ENCODE results near the gene DHX35.

Gene DHX35

GRCh38 chr20:38935285-38935684 is 26.9 kb upstream of the DHX35 start:
- no peak for DNase-seq (ENCODE audit: low spot score)
- peaks cover 0 to 21% of the 10 kb centered on the region in 2 donors for H3K4me1 ChIP-seq (ENCODE audit: control insufficient read depth in 2 of 2, insufficient read depth in 1 of 2, low read depth in 1 of 2, low read length in 2 of 2)
- no peak overlapping the region for H3K9ac ChIP-seq (ENCODE audit: low read depth, low read length, poor library complexity)

GRCh38 chr20:38935967-38936407 is 26.2 kb upstream of the DHX35 start:
- DNase-seq (ENCODE audit: low spot score) = no peak
- Histone ChIP-seq H4K8ac (ENCODE audit: low read depth, low read length) (no peak overlapping the region), H2AK5ac (ENCODE audit: low read depth, low read length) (no peak overlapping the region), H3K27me3 (ENCODE audit: control insufficient read depth in 3 of 3, insufficient read depth in 3 of 3, low read depth in 1 of 3, low read length in 3 of 3) (no peaks in the 10 kb centered on the region), H3K79me1 (ENCODE audit: low read depth, low read length) (peaks cover 14% of the 10 kb centered on the region), H3K9me3 (replicated peaks in 1 of 2; ENCODE audit: control insufficient read depth in 2 of 2, insufficient read depth in 1 of 2, low read depth in 1 of 2, low read length in 2 of 2) (no peaks in the 10 kb centered on the region), H3K14ac (ENCODE audit: low read length) (no peak overlapping the region), H3K4me2 (ENCODE audit: insufficient read depth, low read length, poor library complexity, severe bottlenecking) (no peak overlapping the region), H2BK15ac (ENCODE audit: low read length) (no peak overlapping the region), H3K9ac (ENCODE audit: low read depth, low read length, poor library complexity) (no peak overlapping the region), H3K36me3 (replicated peaks in 1 of 2; ENCODE audit: control insufficient read depth in 2 of 2, insufficient read depth in 2 of 2, low read length in 2 of 2) (peaks cover 12 to 87% of the 10 kb centered on the region in 2 donors), H2BK12ac (ENCODE audit: low read length) (no peak overlapping the region), H2AFZ (ENCODE audit: low read length) (no peak overlapping the region), H3K4ac (ENCODE audit: low read length) (no peak overlapping the region), H2BK120ac (ENCODE audit: low read depth, low read length) (no peak overlapping the region), H3K27ac (replicated peaks; ENCODE audit: low read length) (no peak overlapping the region), H3K4me3 (ENCODE audit: low read length in 2 of 2) (no peak overlapping the region), H3K23ac (ENCODE audit: low read depth, low read length, poor library complexity) (no peak overlapping the region), H3K4me1 (ENCODE audit: control insufficient read depth in 2 of 2, insufficient read depth in 1 of 2, low read depth in 1 of 2, low read length in 2 of 2) (peaks cover 0 to 21% of the 10 kb centered on the region in 2 donors), H3K18ac (ENCODE audit: low read length) (no peak overlapping the region), H2BK5ac (ENCODE audit: low read length) (no peak overlapping the region), H4K91ac (ENCODE audit: low read depth, low read length, poor library complexity) (no peak overlapping the region)
- WGBS, 2 donors (ENCODE audit: extremely low coverage in 2 of 2, insufficient read length in 2 of 2, insufficient replicate concordance in 1 of 2) = no CpG with 5 or more reads among the region's 5 CpGs

More at GRCh38 chr20:38935285-38935684, 26.9 kb upstream of the DHX35 start:
- Histone ChIP-seq H3K27me3 (ENCODE audit: control insufficient read depth in 3 of 3, insufficient read depth in 3 of 3, low read depth in 1 of 3, low read length in 3 of 3) (no peaks in the 10 kb centered on the region), H3K4me2 (ENCODE audit: insufficient read depth, low read length, poor library complexity, severe bottlenecking) (no peak overlapping the region), H3K23ac (ENCODE audit: low read depth, low read length, poor library complexity) (no peak overlapping the region), H2AFZ (ENCODE audit: low read length) (no peak overlapping the region), H3K9me3 (replicated peaks in 1 of 2; ENCODE audit: control insufficient read depth in 2 of 2, insufficient read depth in 1 of 2, low read depth in 1 of 2, low read length in 2 of 2) (no peaks in the 10 kb centered on the region), H4K8ac (ENCODE audit: low read depth, low read length) (no peak overlapping the region), H2AK5ac (ENCODE audit: low read depth, low read length) (no peak overlapping the region), H3K27ac (replicated peaks; ENCODE audit: low read length) (no peak overlapping the region), H2BK5ac (ENCODE audit: low read length) (no peak overlapping the region), H2BK15ac (ENCODE audit: low read length) (no peak overlapping the region), H3K36me3 (replicated peaks in 1 of 2; ENCODE audit: control insufficient read depth in 2 of 2, insufficient read depth in 2 of 2, low read length in 2 of 2) (peaks cover 10 to 81% of the 10 kb centered on the region in 2 donors), H3K4ac (ENCODE audit: low read length) (no peak overlapping the region), H3K4me3 (ENCODE audit: low read length in 2 of 2) (no peak overlapping the region), H4K91ac (ENCODE audit: low read depth, low read length, poor library complexity) (no peak overlapping the region), H3K79me1 (ENCODE audit: low read depth, low read length) (peaks cover 16% of the 10 kb centered on the region), H3K18ac (ENCODE audit: low read length) (no peak overlapping the region), H2BK12ac (ENCODE audit: low read length) (no peak overlapping the region), H3K14ac (ENCODE audit: low read length) (no peak overlapping the region), H2BK120ac (ENCODE audit: low read depth, low read length) (no peak overlapping the region)
- no CpG with 5 or more reads among the region's 3 CpGs for WGBS, 2 donors (ENCODE audit: extremely low coverage in 2 of 2, insufficient read length in 2 of 2, insufficient replicate concordance in 1 of 2)

- Histone ChIP-seq H3K4me2 (ENCODE audit: insufficient read depth, low read length, poor library complexity, severe bottlenecking) (no peak overlapping the region), H3K79me1 (ENCODE audit: low read depth, low read length) (peaks cover 13% of the 10 kb centered on the region), H3K27me3 (ENCODE audit: control insufficient read depth in 3 of 3, insufficient read depth in 3 of 3, low read depth in 1 of 3, low read length in 3 of 3) (no peaks in the 10 kb centered on the region), H4K8ac (ENCODE audit: low read depth, low read length) (no peak overlapping the region), H3K14ac (ENCODE audit: low read length) (no peak overlapping the region), H2BK12ac (ENCODE audit: low read length) (no peak overlapping the region), H3K23ac (ENCODE audit: low read depth, low read length, poor library complexity) (peak overlapping the region; percentile 35), H2AFZ (ENCODE audit: low read length) (no peak overlapping the region), H3K9ac (ENCODE audit: low read depth, low read length, poor library complexity) (peak overlapping the region; percentile 7), H3K4me3 (ENCODE audit: low read length in 2 of 2) (no peak overlapping the region), H4K91ac (ENCODE audit: low read depth, low read length, poor library complexity) (no peak overlapping the region), H3K18ac (ENCODE audit: low read length) (peak overlapping the region; percentile 23), H3K4me1 (ENCODE audit: control insufficient read depth in 2 of 2, insufficient read depth in 1 of 2, low read depth in 1 of 2, low read length in 2 of 2) (peaks cover 0 to 21% of the 10 kb centered on the region in 2 donors), H3K27ac (replicated peaks; ENCODE audit: low read length) (no peak overlapping the region), H3K36me3 (replicated peaks in 1 of 2; ENCODE audit: control insufficient read depth in 2 of 2, insufficient read depth in 2 of 2, low read length in 2 of 2) (peaks cover 21 to 87% of the 10 kb centered on the region in 2 donors), H3K4ac (ENCODE audit: low read length) (no peak overlapping the region), H2BK120ac (ENCODE audit: low read depth, low read length) (no peak overlapping the region), H3K9me3 (replicated peaks in 1 of 2; ENCODE audit: control insufficient read depth in 2 of 2, insufficient read depth in 1 of 2, low read depth in 1 of 2, low read length in 2 of 2) (no peaks in the 10 kb centered on the region), H2AK5ac (ENCODE audit: low read depth, low read length) (no peak overlapping the region), H2BK5ac (ENCODE audit: low read length) (no peak overlapping the region), H2BK15ac (ENCODE audit: low read length) (no peak overlapping the region)
- DNase-seq (ENCODE audit: low spot score) = no peak
- WGBS, 2 donors (ENCODE audit: extremely low coverage in 2 of 2, insufficient read length in 2 of 2, insufficient replicate concordance in 1 of 2) = no CpG with 5 or more reads among the region's 5 CpGs
These were observed 25.1 kb upstream of the DHX35 start for GRCh38 chr20:38937000-38937399.

- H3K14ac ChIP-seq (ENCODE audit: low read length) = no peak overlapping the region
- no peak overlapping the region for H3K23ac ChIP-seq (ENCODE audit: low read depth, low read length, poor library complexity)
- WGBS, 2 donors (ENCODE audit: extremely low coverage in 2 of 2, insufficient read length in 2 of 2, insufficient replicate concordance in 1 of 2) = no CpG with 5 or more reads among the region's 7 CpGs
- H3K27me3 ChIP-seq (ENCODE audit: control insufficient read depth in 3 of 3, insufficient read depth in 3 of 3, low read depth in 1 of 3, low read length in 3 of 3) = no peaks in the 10 kb centered on the region
- no peak overlapping the region for H2BK12ac ChIP-seq (ENCODE audit: low read length)
- H3K4me2 ChIP-seq (ENCODE audit: insufficient read depth, low read length, poor library complexity, severe bottlenecking) = no peak overlapping the region
- no peak overlapping the region for H2BK120ac ChIP-seq (ENCODE audit: low read depth, low read length)
- H2AK5ac ChIP-seq (ENCODE audit: low read depth, low read length) = no peak overlapping the region
- H3K36me3 ChIP-seq (replicated peaks in 1 of 2; ENCODE audit: control insufficient read depth in 2 of 2, insufficient read depth in 2 of 2, low read length in 2 of 2) = peaks cover 27 to 90% of the 10 kb centered on the region in 2 donors
- H3K4me1 ChIP-seq (ENCODE audit: control insufficient read depth in 2 of 2, insufficient read depth in 1 of 2, low read depth in 1 of 2, low read length in 2 of 2) = peaks cover 0 to 18% of the 10 kb centered on the region in 2 donors
- H2AFZ ChIP-seq (ENCODE audit: low read length) = no peak overlapping the region
- H4K8ac ChIP-seq (ENCODE audit: low read depth, low read length) = no peak overlapping the region
- DNase-seq (ENCODE audit: low spot score) = no peak
- no peak overlapping the region for H3K4me3 ChIP-seq (ENCODE audit: low read length in 2 of 2)
- H2BK5ac ChIP-seq (ENCODE audit: low read length) = no peak overlapping the region
- H3K18ac ChIP-seq (ENCODE audit: low read length) = no peak overlapping the region
- no peak overlapping the region for H4K91ac ChIP-seq (ENCODE audit: low read depth, low read length, poor library complexity)
- no peak overlapping the region for H3K27ac ChIP-seq (replicated peaks; ENCODE audit: low read length)
- H3K79me1 ChIP-seq (ENCODE audit: low read depth, low read length) = peaks cover 13% of the 10 kb centered on the region
- no peak overlapping the region for H3K4ac ChIP-seq (ENCODE audit: low read length)
- no peaks in the 10 kb centered on the region for H3K9me3 ChIP-seq (replicated peaks in 1 of 2; ENCODE audit: control insufficient read depth in 2 of 2, insufficient read depth in 1 of 2, low read depth in 1 of 2, low read length in 2 of 2)
- peak overlapping the region; percentile 73 for H3K9ac ChIP-seq (ENCODE audit: low read depth, low read length, poor library complexity)
- no peak overlapping the region for H2BK15ac ChIP-seq (ENCODE audit: low read length)
These were observed 24.1 kb upstream of the DHX35 start for GRCh38 chr20:38937978-38938473.
